GM19239 (cell line): ENCODE results near the gene FAM124B.

Experiments used
- DNase-seq: peaks from one replicate; pipeline ENCODE4 v3.0.0; 2011; ENCODE audit warnings: low spot score; ENCODE audit not compliant: insufficient read length
- FAIRE-seq: peaks from 2 replicates; lab custom pipeline; 2011; peaks lifted over from hg19 to GRCh38; lab: Jason Lieb, UNC

The FAM124B gene, protein sequence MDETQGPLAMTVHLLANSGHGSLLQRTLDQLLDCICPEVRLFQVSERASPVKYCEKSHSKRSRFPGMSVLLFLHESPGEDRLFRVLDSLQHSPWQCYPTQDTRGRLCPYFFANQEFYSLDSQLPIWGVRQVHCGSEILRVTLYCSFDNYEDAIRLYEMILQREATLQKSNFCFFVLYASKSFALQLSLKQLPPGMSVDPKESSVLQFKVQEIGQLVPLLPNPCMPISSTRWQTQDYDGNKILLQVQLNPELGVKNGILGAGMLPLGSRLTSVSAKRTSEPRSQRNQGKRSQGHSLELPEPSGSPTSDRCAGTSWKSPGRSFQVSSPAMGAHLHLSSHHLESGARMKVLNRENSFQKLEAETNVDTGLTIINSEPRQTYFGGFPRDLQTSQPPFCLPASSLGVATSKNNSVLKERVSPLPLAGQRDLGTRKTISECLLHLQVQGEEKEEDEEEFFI

DNA sequence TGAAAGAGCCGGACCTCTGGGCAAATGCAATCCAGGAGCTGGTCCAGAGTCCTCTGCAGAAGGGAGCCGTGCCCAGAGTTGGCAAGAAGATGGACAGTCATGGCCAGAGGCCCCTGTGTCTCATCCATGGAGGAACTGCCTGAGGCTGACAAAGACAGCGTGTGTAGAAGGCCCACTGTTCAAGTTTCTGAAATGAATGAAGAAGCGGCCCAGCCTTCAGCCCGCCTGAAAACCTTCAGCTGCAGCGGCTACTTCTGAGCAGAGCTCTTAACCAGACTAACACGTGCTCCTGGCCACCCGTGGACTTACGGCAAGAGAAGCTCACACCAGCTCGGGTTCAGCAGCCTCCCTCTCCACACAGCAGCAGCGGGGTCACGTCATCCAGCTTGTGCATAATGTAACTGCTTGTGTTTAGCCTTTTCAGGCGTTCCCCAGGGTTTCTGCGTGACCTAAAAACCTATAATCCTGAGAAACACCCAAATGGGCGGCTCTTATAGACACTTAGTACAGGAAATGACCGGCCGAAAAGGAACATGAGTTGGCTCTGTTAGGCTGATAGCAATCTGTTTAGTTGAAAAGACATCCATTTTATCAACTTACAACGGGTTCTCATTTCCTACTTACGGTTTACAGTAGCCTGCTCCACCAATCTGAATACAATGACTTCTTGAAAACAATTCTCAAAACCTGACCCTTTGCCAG is at the start of gene FAM124B:
TSS of gene FAM124B (minus strand) at position 467 of the 702 bp plus-strand sequence. CDS start at position 128, 339 bp downstream.
- peak; percentile 63 for FAIRE-seq
- DNase-seq: no peak

DNA sequence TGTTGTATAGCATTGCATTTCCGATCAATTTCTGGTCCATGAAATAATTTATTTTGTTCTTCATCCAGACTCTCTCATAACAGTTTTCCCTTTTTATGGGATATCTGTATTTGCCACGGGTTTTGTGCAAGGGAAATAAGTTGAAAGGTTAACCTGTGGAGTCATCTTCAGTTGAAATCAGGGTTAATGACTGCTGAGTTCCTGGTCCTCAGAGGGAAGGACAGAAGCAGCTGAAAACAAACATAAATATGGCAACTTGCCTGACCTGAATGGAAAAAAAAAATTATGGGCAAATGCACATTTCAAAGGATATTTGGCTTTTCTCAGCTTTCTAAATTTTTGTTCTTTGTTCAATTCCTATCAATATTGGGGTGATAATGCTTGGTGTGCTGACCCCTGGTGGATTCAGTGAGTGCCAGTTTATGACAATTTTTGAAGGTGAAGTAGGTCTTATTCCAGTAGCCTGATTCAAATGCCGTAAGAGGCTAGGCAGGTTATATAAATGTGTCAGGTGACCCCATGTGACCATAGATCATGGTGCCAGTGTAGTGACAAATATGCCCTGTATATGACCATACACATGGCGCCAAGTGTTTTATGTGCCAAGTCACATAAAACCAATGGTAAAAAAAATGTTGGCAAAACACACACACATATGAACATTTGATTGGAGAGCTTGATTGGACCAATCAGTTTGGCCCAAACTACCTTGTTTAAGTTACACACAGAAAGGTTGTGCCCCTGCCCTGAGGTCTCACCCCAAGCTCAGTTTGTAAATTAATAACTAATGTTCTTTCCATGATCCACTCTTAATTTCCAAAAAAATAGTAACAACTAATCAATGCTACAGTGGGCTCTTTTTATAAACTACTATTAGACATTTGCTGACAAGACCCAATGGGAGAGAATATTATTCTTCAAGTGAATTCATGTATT is 47.6 kb upstream of the FAM124B start:
- FAIRE-seq: peak; percentile 91
- DNase-seq: no peak

DNA sequence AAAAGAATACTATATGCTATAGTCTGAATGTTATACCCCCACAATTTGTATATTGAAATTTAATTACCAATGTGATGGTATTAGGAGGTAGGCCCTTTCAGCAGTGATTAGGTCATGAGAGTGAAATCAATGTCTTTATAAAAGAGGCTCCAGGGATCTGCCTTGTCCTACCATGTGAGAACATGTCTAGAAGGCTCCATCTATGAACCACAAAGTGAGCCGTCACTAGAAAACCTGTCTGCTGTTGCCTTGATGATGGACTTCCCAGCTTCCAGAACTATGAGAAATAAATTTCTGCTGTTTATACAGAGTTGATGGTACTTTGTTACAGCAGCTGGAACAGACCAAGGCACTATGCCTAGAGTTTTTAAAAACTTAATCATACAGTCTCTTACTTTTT is 46.3 kb upstream of the FAM124B start:
- FAIRE-seq (no peak), DNase-seq (no peak)

DNA sequence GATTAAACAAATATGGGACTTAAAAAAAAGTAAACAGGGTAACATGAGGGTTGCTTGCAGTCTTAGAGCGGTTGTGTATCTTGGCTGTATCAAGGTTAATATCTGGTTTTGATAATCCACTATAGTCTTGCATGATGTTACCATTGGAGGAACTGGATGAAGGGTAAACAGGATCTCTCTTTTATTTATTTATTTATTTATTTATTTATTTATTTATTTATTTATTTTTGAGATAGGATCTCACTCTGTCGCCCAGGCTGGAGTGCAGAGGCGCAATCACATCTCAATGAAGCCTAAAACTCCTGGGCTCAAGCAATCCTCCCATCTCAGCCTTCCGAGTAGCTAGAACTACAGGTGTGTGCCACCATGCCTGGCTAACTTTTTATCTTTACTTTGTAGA is 42.9 kb upstream of the FAM124B start:
- FAIRE-seq (no peak), DNase-seq (no peak)

DNA sequence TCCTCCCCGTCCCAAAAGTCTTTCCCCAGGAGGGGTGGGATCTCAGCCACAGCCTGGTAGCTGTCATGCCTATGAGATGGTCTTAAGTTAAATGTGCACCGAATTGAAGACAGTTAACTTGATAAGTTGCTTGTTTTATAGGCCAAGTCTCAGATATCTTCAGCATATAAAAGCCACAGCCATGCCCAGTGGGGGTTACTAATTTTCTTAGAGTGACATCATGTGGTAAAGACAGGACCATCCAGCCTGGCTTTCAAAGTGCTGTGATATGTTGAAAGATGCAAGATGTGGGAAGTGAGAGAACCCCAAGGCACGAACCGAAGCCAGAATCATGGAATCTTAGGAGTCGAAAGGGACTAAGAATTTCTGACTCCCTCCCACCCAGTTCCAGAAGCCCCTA is 42.1 kb upstream of the FAM124B start:
- no peak for FAIRE-seq
- no peak for DNase-seq

DNA sequence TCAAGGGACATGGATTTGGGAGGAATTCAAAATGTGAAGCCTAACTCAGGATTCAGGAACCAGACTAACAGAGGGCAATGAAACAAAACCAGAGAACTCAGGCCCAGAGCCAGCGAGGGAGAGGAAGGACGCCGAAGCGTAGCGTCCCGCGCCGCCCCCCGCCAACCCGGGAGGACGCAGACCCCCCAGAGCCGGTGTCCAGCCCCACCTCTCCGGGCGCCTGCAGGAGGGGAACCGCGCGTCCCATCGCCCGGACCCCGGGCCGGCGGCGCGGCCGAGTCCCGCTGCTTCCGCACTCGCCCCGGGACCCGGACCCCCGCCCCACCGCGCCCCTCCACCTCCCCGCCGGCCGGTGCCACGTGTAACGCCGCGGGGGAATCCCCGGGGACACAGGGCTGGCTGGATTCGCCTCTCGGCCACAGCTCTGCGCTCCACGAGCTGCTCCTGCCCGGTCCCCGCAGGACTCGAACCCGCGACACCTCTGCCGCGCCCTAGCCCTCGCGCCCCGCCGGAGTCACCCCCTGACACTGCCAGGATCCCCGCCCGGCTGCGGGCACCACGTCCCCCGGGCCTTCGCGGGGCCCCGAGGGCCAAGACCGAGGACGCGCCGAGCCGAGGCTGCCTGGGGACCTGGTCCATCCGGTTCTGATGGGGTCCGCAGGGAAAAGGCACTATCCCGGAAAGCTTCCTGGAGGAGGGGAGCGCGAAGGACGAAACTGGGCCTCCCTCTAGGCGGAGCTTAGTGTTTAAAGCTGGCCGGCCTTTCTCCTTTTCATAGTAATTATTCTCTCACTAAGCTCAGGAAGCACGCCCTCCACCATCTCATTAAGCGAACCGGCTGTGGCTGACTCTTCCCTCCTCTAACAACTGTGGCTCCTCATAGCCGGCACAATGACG is 40.4 kb upstream of the FAM124B start:
- FAIRE-seq: no peak
- peak; percentile 24 for DNase-seq

DNA sequence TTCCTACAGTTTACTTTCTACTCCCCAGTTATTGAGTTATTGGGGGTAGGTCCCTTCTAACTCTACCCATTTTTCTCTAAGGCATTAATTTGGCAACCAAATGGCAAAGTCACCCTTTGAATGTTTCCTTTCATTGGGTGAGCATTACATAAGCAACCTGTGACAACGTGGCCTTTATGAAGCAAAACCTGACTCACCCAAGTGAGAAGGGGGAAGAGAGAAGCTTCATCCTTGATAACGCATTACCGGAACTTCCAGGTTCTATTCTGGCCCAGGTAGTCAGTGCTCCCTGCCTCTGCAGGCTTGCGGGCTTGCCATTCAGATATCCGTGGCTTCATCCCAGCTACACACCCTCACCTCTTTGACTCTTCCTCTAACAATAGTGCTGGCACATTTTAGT is 39.1 kb upstream of the FAM124B start:
- DNase-seq (no peak), FAIRE-seq (no peak)

DNA sequence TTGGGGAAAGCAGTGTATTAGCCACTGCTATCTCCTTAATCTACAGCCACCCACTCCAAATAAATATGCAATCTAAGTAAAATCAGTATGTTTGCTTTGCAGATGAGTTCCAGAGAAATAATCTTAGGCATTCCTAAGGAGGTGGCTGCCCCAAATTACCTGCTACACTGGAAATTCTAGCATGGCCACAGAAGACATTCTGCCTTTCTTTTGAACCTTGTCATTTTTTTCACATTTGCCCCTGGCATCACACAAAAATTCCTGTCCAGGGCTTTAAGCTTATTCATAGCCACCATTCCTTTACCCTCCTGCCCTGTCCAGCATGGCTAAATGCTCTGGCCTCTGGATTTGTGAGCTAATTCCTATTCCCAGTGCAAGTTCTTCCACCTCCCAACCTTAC is 36.8 kb upstream of the FAM124B start:
- no peak for FAIRE-seq
- DNase-seq: no peak

DNA sequence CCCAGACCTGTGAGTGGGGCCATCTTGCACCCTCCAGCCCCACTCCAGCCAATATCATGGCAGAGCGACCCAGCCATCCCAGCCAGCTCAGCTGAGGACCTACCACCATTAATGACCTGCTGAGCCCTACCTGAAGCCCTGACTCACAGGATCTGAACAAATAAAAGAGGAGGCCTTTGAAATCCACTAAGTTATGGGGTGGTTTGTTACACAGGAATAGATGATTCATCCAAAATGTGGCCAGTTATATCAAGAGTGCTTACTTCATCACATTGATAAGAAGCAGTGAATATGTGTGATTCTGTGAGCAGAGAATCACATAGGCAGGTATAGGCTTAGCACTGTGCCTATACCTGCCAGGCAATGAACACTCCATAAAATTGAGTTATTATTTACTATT is 34.7 kb upstream of the FAM124B start:
- FAIRE-seq (no peak), DNase-seq (no peak)

DNA sequence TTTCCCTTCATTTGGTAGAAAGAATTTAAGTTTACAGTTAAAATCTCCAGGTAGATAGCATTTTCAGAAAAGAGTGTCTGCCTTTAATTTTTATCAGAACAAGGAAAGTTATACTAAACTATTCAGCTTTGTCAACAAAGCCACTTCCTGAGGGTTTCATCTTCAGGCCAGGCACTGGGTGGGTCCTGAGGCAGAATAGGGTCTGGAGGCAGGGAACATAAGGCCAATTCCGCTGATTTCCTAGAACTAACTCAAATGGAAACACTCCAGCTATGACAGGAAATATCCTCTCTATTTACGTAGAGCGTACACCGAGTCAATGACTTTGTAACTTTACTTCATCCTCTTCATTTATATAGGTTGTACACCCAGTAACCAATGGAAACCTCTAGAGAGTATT is 32.7 kb upstream of the FAM124B start:
- FAIRE-seq (no peak), DNase-seq (no peak)

DNA sequence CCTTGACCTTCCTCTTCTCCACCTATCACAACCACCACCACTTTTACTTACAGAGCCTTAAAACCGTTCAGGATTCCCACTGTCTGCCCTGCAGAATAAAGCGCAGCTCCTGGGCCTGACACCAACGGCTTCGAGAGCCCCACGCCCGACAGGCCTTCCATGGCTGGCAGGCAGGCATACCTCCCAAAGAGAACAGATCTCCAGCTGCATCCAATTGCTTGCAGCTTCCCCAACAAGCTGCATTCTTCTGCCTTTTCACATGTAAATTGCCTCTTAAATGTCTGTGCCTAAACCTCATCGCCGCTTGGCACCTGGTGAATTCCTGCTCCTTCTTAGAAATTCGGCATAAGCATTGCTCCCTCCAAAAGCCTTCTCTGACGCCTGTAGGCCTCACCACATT is 31.5 kb upstream of the FAM124B start:
- FAIRE-seq (no peak), DNase-seq (no peak)

DNA sequence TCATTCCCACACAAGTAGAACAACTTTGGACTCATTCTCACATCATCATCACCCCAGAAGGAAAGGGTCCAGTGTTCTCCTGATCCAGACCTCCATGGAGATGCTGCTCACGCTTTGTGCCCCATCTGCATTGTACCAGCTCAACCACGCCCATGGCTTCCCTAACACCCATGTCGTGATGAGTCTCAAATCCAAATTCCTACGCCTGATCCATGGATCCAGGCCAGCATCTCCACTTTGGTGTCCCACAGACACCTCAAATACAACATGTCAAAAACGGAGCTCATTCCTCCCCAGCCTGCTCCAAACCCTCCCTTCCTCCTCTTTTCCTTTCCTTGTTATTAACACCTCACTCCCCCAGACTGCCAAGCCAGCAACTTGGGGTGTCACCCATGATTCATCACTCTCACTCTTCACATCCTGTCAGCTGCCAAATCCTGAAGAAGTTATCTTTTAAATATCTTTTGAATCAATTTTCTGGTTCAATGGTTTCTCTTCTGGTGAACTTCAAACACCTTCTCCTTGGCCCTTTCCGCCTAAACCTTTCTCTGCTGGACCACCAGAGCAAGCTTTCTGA is 30.2 kb upstream of the FAM124B start:
- DNase-seq: no peak

DNA sequence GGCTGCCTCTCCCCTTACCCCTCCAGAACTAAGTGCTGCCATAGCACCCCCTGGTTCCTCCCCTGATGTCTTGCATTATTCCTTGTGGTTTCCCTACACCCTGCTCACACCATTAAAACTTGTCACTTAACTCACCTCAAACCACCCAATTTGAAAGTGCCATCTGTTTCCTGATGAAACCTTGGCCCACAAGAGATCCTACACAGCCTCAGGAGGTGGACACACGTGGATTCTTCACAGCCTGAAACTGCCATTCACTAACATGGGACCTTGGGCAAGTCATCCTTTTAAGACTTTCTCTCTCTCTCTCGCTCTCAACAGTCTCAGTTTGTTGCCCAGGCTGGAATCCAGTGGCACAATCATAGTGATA is 27.5 kb upstream of the FAM124B start:
- FAIRE-seq (no peak), DNase-seq (no peak)

More for the DNA sequence above, 30.2 kb upstream of the FAM124B start:
- FAIRE-seq: no peak

DNA sequence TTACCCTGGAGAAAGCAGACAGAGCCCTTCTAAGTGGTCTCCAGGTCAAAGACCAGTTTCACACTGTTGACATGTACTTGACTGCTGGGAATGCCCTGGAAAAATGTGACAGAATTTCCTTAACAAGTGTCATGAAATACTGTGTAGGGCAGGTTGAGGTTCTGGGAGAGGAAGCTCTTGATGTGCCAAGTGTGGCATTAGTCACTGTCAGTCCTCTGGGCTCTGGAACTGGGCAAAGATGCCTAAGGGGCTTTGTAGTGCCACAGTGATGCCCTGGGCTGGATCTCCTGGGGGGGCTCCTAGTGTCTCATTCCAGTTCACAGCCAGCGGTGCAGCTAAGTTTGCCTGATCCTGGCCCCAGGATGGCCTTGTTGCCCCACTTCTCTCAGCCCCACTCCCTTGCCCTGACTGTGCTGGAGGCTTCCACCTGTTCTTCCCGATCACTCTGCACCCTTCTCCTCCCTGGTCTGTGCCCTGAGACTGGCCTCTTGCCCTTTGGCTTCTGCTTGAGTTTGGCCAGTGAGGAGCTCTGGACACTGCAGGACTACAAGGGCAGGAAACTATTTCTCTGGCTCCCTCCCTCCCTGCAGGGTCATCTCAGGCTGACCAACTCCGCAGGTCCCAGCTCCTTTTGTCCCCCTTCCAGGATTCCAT is 27.0 kb upstream of the FAM124B start:
- DNase-seq (no peak), FAIRE-seq (no peak)

DNA sequence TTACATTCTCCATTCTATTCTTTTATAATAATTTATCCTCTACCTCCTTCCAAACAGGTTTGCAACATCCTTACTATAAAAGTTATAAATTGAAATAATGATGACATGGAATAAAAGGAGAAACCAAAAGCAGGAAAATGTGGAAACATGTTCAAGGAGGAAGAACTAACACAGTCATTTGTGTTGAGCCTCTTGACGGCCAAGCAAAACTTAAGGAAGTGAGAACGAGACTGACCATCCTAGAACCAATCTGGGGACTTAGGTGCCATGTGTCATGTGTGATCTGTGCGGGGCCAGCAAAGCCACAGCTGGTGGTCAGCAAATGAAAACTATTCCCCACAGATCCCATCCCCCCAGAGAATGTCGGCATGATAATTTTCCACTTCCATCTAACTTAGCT is 25.6 kb upstream of the FAM124B start:
- DNase-seq (no peak), FAIRE-seq (no peak)

DNA sequence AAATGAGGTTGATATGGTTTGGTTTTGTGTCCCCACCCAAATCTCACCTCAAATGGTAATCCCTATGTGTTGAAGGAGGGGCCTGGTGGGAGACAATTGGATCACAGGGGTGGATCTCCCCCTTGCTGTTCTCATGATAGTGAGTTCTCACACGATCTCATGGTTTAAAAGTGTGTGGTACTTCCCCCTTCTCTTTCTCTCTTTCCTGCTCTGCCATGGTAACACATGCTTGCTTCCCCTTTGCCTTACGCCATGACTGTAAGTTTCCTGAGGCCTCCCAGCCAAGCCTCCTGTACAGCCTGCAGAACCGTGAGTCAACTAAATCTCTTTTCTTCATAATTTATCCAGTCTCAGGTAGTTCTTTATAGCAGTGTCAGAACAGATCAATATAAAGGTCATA is 24.7 kb upstream of the FAM124B start:
- DNase-seq (no peak), FAIRE-seq (no peak)

DNA sequence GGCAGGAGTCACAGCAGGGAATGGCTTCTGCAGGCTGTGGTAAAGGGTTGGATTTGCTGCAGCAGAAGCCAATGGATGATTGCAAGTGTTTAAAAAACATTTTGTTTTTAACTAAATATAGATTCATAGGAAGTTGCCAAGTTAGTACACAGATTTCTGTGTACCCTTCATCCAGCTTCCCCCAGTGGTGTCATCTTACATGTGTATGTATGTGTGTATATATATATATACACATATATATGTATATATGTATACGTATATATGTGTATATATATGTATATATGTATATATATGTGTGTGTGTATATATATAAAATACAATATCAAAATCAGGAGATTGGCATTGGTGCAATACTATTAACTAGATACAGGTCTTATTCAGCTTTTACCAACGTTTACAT is 19.2 kb upstream of the FAM124B start:
- DNase-seq: no peak
- FAIRE-seq: no peak

DNA sequence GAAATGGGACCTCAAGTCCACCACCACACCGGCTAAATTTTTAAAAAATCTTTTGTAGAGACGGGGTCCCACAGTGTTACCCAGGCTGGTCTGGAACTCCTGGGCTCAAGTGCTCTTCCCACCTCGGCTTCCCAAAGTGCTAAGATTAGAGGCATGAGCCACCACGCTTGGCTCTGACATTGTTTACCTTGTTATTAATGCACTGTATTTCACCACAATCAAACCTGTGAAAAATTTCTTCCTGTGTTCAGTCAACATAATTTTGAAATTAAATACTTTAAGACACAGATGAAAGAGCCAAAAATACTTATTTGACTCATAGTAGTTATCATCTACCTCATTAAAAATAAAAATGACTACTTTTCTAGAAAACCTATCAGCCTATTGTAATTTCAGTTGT is 16.0 kb upstream of the FAM124B start:
- DNase-seq (no peak), FAIRE-seq (no peak)

DNA sequence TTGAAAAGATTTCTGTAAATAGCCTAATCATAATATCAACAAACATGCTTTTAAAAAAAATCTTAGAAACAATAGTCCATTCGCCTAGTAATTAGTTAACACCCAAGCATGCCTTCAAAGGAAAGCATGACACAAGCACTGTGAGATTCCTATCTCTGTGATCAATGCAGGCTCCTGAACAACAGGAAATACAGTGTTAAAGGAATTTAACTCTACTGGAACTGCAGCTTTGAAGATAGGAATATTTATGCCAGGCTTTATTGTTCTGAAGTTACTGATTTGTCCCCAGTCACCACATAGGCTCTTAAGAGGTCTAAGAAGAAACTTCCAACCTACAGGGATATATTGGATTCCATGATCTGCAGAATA is 15.4 kb upstream of the FAM124B start:
- FAIRE-seq (no peak), DNase-seq (no peak)
